IPS DF 4.7 (cell line): ENCODE measurements around the gene SYT1.
"Not testable (repeated sequence)": the region's sequence is repeated elsewhere in the genome, so short reads cannot be mapped to it uniquely, and the experiment has no call there.

Experiments
- DNase-seq: peaks from one replicate; pipeline ENCODE4 v3.0.0-alpha.2; 2013; ENCODE audit warnings: low spot score; ENCODE audit errors: extremely low read depth

The SYT1 gene

DNA sequence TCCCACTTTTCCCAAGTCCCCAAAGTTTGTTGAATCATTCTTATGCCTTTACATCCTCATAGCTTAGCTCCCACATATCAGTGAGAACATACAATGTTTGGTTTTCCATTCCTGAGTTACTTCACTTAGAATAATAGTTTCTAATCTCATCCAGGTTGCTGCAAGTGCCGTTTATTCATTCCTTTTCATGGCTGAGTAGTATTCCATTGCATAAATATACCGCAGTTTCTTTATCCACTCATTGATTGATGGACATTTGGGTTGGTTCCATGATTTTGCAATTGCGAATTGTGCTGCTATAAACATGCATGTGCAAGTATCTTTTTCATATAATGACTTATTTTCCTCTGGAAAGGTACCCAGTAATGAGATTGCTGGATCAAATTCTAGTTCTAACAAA is 345.8 kb downstream of the SYT1 start:
- not testable (repeated sequence) for DNase-seq

DNA sequence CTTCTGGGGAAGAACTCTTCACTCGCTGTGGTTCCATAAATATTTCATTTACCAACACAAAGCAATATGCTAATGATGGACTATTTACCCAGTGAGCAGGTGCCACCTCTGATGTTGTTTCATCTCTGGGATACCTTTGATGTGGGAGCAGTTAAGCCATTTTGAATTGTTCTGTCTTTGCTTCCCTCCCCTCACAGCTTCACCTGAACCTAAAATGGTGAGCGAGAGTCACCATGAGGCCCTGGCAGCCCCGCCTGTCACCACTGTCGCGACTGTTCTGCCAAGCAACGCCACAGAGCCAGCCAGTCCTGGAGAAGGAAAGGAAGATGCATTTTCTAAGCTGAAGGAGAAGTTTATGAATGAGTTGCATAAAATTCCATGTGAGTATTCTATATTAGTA is 352.7 kb downstream of the SYT1 start:
- DNase-seq = no peak

DNA sequence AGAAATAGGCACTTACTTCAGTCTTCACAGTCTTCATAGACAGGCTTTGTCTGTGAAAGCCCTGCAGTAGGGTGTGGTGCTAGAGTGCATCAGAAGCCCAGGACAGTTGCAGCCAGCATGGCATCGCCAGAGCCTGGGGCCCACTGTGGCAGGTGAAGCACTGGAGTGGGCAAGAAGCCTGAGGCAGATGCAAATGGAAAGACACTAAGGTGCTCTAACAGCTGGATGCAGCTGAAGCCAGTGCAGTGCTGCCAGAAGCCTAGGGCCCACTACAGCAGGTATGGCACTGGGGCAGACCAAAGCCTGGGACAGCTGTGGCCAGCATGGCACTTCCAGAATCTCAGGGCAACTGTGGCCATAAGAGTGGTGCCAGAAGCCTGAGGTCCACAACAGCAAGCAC is 358.6 kb downstream of the SYT1 start:
- DNase-seq = no peak

DNA sequence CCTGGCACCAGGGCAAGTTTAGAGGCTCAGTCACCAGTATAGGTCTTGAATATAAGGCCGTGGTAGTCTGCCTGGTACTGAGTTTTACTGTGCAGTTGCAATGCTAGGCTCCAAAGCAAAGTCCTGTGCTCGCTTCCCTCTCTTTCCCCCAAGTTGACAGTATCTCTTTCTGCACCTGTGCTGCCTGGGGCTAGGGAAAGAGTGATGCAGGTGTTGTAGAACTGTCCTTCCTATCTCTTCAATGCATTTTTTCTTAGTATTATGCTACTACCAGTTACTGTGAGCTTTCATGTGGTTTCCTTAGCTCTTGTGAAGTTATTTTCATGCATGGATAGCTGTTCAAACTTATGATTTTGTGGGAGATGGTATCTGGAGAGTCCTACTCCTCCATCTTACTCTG is 359.2 kb downstream of the SYT1 start:
- DNase-seq = no peak

DNA sequence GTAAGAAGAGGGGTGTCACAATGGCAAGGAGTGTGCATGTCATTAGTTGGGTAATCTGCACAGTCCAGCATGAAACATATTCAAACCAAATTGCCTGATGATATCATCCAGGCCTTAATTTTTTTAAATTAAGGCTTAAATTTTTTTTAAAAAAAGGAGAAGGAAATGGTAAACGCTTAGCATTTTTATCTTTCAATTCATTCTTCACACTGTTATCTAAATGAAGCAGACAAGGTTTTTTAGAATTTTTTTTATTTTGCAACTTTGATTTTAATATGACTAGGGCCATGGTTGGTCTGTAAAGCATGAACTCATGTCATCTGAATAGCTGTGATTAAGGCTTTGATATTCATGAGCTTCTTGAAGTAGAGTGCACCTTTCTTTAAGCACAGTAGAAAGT is 362.5 kb downstream of the SYT1 start:
- DNase-seq = no peak

DNA sequence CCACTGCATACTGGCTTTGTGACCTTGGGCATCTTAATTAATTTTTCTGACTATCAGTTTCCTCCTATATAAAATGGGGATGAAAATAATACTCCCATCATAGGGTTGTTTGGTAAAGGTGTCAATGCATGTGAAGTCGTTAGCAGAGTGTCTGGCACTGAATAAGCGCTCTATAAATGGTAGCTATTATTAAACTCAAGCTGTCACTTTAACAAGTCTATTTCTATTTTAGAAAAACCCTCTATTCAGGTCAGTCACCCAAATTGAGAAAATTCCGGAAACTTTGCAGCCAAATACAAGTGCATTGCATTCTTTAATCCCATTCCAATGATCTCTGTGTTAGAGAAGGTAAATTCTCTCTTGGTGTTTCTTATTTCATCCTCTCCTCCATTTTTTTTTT is 363.1 kb downstream of the SYT1 start:
- DNase-seq = no peak

DNA sequence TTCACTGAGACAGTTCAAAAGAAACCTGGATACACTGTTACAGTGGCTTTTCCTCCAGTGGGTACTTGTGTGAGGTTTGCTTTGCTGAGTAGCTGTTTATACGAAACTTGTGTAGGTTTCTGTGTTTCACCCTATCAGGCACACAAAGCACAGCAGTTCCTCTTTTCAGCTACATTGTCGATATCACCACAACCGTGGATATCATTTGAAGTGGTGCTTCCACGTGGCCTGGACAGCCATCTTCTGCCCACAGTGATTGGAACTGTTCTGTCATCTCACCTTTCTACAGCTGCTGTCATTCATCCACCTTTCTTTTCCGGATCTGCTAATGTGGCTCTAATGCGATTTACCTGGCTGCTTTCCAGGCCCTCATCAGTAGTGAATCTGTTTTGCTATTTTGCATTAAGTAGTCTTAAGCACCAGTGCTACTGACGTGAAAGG is 368.8 kb downstream of the SYT1 start:
- no peak for DNase-seq

DNA sequence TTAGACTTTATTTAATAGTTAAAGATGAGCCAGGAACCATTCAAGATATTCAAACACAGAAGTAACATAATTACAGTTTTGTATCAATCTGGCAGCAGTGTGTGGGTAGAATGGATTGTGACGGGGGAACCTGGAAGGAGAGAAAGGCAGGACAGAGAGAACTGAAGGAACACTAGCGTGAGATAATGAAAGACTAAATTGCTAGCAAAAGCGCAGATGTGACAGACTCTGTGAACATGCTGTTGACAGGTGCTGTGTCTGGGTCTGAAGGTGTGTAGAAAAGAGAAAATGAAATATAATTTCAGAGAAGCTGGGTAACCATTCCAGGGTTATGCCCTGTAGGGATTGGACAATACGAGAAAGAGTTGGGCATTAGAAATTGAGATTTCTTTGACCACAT is 372.3 kb downstream of the SYT1 start:
- no peak for DNase-seq

DNA sequence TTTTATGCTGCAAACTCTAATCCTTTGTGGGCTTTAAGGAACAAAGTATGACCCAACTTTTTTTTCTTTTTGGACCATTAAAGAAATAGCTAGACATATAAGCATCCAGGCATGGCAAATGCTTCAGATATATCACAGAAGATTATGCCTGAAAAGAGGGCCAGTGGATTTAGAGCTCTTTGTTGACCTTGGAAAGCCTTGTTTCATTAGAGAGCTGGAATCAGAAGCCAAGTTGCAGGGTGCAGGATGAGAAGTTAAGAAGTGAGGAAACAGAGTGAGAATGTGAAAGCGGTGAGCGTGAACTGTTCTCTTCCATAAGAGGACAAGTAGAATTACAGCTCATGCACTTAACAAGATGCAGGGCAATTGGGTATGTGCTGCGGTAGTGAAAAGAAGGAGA is 373.7 kb downstream of the SYT1 start:
- DNase-seq = no peak

DNA sequence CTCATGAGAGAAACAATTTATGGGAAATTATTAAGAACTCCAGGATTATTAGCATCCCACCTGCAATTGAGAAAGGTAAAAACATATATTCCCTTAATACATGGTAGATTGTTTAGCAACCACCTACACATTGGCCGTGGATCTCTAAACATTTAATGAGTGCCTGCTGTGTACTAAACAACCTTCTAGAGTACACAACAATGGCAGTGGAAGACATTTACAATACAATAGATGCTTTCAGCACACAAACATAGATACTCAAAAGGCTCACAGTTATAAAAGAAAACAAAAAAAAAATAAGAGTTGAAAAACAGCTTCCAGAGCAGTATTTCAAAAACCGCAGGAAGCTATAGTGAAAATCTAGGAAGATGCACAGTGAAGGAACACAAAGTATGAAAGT is 382.9 kb downstream of the SYT1 start:
- no peak for DNase-seq

DNA sequence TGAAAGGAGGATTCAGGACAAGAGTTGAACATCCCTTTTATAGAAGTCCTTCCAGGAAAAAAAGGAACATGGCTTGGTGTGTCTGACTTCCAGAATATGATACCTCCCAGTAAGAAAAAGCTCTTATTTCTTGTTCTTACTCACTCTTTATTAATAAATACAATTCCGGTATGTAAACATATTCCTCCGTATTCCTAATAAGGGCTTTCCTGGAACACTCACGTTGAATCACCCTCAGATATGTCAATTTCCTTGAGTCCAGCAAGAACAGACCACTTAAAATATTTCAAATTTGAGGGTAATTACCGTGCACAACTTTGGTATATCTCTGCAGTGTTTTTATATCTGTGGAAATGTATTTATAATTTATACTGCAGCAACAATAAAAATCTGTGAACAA is 385.6 kb downstream of the SYT1 start:
- no peak for DNase-seq

DNA sequence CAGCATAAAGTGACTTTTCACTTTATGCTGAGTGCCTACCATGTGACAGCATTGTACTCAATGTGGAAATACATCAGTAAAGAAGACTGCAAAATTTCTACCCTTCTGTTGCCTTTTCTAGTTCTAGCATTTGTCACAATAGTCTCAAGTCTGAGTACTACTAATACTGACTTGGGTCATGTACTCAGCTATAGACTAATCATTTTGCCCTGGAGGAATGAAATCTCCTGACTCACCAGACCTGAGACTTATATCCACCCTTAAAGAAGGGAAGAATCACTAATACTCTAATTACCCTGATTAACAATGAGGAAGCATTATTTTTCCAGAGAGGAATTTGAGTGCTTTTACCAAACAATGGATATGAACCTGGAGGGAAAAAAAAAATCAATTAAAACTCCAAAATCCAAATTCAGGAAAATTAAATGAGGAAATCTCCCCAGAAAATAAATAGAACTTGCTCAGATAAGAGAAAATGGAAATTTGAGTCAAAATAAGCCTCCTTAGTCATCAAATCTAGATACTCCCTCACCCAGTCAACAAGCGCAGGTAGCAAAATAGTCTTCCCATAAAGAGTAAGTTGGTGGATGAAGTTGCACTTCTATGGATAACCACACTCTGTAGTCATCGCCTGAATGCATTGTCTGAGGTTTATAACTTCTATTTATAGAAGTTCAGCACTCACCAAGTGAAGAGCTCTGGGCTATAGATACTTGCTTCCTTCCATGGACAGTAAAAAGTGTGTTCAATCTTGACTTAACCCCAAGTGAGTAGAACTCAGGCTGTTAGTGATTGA is 386.6 kb downstream of the SYT1 start:
- DNase-seq = no peak

DNA sequence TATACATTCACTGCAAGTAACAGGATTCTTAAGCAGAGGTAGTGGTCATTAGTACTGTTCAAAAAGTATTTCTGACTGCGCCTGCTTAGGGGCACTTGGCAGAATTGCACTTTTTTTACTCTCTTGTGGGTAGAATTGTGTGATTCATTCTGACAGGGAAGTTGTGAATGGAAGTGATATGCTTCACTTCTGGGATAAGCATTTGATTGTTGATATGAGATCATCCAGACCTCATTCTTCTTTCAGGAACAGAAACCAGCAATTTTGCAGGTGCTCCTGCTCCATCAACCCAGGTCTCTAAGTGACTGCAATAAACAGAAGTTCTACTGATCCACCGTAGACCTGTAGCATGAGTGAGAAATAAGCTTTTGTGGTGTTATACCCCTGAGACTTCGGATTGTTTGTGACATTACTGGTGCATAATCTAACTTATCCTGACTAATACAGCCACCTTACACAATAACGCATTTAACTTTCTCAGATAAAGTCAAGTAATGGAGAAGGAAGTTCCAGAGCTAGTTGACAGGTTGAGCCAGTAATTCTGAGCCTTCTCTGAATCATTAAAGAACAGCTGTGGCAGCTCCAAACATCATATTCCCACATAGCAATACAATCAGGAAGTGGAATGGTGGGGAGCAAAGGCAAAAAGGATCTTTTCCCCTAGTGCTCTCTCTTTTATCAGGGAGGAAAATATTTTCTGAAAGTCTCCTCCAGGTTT is 387.9 kb downstream of the SYT1 start:
- no peak for DNase-seq

DNA sequence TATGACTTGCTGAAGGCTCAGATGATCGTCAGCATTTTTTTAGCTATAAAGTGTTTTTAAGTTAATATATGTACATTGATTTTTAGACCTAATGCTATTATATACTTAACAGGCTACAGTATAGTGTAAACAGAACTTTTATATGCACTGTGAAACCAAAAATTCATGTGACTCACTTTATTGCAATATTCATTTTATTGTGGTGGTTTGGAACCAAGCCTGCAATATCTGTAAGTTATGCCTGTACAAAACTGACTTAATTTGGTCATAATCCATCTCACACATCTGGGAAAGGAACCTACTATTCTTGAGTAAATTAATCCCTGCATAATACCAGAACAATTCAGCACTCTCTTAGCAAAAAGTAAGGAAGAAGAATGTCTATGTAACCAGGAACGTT is 390.7 kb downstream of the SYT1 start:
- no peak for DNase-seq

DNA sequence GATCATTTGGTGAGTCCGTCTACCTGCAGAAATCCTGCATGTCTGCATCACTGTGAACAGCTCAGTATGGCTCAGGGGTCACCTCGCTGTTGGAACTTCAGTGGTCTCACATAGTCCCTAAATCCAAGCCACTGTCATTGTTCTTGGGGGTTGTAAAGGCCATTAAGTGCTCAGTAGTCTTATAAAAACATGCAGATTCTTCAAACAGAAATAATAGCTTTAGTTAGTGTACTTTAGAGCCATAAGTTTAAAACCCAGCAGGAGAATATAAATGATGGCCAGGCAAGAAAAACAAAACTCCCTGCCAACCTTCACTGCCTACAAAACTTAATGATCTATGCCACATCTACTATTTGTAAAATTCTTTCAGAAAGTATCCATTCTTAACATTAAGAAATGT is 396.3 kb downstream of the SYT1 start:
- DNase-seq = no peak

DNA sequence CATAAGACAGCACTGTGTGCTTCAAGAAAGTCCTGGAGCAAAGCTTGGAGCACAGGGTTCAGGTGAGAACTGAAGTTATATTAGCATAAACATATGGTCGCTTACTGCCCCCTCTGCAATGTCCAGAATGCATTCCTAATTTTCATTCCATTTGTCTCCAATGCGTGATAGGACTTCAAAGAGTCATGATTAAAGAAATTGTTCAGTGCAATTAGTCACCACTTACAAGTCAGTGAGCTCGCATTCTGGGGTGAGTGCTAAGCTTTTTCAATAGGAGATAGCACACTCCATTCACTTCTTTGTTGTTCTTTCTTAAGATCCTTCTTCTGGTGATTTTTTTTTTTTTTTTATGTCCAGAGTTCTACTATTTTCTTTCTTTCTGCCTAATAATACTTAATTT is 398.4 kb downstream of the SYT1 start:
- DNase-seq = no peak

DNA sequence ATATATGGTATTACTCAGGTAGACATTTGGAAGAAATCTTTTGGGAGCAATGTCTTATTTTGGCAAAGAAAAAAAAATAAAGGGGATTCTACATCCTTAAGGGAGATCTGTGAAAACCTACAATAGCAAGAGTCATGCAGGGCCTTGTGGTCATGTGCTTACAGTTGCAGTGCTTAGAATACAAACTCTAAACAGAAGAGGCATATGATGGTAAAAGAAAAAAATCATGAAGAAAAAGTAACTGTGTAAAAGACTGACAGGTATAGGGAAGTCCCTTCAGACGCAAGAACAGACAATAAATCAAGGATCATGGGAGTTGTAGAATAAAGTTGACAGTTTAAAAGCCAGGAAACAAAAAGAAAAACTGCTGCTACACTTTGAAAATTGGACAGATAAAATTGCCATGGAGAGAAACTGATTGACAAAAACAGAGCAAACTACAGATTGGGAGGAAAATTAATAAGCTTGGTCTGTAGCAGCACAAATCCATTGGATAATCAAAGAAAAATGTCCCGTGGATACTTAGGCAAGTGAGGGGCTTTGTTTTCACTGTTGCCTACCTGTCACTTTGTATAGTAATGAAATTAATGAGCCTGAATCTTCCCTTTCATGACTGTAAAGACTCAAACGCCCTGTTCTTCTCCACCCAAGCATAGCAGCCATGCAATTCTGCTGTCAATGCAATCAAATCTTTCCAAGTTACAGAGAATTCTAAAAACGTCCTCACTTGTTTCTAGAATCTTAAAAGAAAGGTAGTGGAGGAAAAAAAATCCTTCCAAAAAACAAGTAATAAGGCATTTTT is 402.0 kb downstream of the SYT1 start:
- DNase-seq = no peak

DNA sequence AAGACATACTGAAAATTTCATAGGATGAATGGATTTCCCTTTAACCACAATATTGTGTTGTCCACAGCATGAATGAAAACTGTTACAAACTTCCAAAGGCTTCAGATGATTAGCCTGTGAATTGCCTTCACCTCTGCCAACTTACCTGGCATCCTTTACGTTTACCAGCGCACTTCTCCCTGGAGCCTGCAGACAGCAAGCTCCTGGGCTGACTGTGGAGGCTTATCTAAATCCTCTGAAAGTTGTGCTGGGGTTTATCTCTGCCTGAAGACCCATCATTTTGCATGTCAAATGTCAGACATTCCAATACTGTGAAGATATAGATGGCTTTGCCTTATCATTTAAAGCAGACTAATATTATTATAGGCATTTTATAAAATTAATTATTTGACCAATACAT is 403.0 kb downstream of the SYT1 start:
- DNase-seq = no peak

DNA sequence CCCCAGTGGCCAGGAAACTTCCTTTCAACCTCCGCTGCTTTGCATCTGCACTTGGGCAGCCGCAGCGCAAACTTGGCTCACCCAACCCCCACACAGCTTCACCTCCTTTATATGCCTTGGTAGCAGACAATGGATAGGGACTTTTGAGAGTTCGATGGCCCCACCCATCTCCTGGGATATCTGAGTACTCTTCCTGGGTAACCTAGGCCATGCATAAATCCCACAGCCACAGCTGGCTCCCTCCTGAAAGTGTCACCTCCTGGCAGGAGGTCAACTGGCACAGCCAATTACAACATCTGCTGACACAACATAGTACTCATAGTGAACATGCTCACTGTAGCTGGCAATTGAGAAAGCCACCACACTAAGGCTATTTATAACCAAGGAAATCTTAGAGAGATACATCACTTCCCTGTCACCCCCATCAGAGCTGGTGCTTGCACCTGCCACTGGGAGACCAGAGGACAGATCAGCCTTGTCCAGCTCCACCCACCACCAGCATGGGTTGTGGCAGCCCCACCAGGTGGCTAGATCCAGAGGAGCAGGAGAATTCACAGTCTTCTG is 410.0 kb downstream of the SYT1 start:
- no peak for DNase-seq

DNA sequence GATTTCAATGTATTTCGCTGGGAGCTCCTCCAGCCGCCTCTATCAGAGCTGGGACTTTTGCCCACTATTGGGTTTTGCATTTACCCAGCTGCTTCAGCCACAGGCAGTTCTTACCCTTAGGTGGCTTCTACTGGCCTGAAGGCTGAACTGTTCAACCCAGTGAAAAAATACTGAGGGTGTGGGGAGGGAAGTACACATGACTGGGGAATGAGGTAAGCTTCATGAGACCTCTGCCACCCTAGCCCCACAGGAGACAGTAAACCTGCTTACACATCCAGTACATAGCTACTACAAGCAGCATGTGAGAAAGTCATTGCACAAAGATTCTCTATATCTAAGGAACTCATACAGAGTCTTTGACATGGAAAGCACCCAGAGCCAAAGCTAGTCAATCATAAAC is 411.1 kb downstream of the SYT1 start:
- DNase-seq = no peak

DNA sequence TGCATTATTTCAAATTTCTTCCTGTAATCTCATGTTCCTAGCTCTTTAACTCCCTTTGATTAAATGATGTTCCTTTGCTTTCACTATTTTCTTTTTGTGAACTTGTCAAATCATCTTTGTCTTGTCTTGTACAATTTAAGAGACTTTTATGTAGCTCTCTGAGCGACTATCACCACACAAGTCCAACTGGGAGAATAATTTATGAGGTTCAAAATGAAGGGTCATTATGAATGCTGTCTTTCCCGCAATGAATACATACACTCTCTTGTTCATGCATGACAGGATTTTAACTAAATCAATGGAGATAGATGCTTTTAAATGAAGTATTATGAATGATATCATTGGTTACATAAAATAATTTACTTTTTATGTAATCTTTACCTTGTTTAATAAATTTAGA is 418.8 kb downstream of the SYT1 start:
- DNase-seq = no peak

DNA sequence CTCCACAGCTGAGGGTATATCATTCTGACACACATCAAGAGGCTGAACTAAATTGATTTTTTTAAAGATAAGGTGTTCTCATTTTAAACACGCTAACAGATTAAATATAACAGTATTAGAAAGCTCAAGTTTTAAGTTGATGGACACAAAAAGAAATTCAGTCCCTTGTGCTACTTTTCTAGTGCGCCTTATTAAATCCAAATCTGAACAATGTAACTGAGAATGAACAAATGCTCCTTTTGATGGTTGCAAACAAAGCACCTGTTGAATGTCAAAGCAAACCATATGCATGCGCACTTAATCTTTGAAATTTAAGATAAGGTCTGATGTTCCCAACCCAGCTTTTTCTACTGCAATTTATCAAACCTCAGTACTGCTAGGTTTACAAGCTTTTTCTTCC is 424.3 kb downstream of the SYT1 start:
- DNase-seq = no peak
